NCI-H146 treated with DMSO at 0.1 percent for 48 hours (cell line): ENCODE measurements around the gene POP4.

Experiments used
- DNase-seq: peaks from one replicate; lab custom pipeline; 2025; ENCODE audit not compliant: unreplicated experiment; lab: John Stamatoyannopoulos, UW

Gene POP4

DNA sequence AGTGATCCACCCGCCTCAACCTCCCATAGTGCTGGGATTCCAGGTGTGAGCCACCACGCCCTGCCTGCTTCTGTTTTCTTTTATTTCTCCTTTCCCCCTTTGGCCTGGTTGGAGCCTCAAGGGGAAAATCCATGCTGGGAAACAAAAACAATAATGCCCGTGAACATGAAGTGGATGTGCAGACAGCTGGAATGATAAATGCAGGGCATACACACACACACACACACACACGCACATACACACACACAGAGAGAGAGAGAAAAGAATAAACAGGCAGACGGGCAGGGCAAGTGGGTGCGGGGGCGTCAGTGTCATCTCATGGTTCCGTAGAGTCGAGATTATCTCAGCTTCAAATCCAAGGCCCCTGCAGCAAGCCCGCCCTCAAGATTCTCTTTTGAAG, 54.8 kb downstream of the POP4 start:
- no peak for DNase-seq

DNA sequence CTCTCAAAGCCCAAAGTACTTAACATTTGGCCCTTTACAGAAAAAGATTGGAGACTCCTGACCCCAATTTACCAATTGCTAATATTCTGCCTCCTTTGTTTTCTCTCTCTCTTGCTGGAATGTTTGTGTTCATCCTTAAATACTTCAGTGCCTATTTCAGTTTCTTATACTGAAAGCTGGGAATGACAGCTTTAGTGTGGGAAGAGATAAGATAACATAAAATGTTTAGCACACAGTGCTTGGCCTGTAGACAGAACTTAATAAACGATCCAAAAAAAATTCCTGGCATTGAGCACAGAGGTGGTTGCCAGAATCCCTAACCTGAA, 56.2 kb downstream of the POP4 start:
- DNase-seq, result no peak

DNA sequence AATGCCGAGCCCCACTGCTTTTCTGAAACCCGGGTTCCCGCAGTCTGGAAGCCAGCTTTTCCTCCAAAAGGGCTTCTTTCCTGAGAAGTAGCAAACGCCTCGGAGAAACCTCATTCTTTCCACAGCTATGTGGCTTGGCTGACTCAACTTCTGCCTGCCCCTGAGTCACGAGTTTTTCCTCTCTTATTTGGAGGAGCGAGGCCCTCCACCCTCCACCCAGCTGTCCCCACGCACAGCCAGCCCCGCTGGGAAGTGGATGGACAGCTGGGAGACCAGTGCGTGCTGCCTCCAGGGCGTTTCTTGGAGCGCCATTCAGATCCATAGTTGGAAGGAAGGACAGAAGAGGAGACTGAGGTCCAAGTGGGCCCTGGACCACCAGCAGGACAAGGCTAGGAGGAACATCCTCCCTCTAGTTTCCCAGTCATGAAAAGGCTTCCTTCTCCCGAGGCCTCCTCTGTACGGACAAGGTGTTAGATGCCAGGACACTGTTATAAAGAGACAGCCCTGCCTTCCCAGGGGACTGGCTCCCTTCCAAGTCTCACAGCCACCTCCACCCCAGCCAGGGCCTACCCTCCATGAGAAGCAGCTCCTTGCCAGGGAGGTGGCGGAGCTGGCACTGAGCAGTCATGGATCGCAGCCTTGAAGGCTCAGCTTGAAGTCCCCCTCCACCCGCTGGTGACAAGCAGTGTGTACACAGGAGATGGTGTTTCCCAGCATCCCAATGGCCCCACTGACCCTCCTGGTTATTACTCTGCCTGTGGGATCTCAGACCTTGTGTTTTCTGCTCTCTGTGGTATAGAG, 56.7 kb downstream of the POP4 start:
- no peak for DNase-seq

DNA sequence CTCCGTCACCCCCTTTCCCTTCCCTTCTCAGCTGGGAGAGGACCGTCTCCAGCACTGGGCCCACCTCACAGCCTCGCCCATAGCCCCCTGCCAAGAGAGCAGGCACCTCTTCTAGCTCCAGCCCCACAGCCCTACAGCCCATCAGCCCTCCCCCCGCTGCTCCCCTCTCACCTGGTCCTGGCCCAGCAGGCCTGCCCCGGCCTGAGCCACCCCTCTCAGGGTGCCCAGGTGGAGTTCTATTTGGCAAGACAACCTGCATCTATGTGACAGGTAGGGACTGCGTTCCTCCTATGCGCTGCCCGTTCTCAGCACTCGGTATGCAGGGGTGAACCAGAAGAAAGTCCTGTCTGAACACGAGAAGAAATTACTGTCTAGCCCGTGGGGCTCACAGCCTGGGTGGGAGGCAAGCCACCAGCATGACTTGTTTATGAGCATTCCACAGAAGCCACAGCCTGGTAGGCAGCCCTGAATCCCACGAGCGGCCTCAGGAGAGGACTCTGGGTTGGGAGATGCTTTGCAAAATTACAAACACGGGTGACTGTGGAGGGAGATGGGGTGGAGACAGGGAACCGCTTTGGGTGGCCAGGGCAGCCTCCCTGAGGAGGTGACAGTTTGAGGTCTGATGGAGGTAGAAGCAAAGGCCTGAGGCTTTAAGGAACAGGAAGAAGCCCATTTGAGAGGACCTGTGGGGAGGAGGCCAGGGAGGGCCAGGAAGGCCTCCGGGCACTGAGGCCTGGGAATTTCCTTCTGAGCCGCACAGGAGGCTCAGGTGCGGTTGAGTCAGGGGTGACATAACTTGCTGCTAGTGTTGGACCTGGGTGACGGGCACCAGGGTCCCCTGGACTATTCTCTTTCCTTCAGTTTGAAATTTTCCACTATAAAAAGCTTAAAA, 58.0 kb downstream of the POP4 start:
- DNase-seq, result no peak

DNA sequence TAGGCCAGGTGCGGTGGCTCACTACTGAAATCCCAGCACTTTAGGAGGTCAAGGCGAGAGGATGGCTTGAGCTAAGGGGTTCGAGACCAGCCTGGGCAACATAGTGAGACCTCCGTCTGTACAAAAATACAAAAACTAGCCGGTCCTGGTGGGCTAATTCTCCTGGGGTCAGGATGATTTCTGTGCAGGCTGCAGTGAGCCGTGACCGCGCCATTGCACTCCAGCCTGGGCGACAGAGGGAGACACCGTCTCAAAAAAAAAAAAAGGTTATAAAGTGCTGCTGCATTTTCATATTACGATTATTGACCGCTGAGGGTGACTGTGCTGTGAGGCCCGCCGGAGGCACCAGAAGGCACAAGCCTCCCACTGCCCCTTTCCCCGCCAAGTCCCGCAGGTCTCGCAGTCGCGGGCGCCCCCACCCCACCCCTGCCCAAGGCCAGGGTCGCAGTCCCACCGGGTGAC, 58.7 kb downstream of the POP4 start:
- no peak for DNase-seq

DNA sequence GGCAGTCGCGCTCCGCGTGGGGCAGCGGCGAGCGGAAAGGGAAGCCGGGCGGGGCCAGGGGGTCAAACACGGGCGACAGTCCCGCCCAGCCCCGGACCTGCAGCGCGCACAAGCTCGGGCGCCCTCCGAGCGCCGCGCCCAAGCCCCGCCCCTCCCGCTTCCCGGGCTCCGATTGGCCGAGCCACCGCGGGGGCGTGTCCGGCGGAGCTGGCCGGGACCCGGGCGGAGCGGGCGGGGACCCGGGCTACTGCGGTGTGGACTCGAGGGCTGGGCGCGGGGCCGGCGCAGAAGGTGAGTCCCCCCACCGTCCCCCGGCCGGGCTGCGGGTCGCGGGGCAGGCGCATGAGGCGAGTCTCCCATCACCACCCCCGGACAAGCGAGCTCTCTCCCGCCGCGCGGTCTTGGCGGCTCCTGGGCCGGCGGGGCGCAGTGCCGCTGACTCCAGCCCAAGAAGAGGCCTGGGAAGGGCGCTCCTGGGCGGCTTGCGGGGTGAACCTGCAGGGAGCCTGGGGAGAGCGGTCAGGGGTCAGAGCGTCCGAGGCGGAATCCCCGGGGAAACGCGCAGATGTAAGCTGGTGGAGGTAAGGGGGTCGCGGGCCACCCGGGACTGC, 59.2 kb downstream of the POP4 start, which contains the start of gene PLEKHF1:
Gene PLEKHF1 (plus strand): TSS at position 247 of the 611 bp plus-strand sequence. CDS start 8,379 bp downstream, outside the sequence.
- DNase-seq, result peak; percentile 58

DNA sequence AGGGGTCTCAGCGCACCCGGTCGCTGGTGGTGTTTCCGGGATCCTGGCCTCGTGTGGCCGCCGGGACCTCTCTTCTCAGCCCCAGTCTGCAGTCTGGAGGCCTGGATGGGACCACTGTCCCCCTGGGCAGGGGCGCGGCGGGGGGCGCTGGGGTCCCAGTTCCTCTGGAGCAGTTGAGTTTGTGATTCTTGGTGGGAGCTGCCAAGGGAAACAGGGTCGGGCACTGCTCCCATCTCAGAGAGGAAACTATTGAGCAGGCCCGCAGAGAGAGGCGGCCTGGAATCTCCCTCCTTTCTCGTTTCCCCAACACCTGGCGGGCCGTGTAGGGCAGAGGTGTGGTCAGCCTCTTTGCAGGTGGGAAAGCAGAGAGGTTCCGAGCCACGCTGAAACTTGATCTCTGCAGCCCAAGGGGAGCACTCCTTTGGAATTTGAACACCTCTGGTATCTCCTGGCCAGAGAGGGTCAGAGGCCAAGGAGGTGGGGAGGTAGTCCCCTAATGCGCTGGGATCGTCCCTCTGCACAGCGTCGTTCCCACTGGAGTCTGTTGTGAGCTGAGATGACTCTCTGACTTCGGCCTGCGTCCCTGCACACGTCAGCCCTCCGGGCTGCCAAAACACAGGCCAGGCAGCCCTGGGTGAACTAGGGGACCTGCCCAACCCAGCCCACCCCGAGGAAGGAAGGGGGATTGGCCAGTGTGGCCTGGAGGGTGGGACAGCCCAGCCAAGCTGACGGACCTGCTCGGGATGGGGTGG, 59.9 kb downstream of the POP4 start:
- peak; percentile 10 for DNase-seq
